ENCODE data around the gene OVCH1.

DNA sequence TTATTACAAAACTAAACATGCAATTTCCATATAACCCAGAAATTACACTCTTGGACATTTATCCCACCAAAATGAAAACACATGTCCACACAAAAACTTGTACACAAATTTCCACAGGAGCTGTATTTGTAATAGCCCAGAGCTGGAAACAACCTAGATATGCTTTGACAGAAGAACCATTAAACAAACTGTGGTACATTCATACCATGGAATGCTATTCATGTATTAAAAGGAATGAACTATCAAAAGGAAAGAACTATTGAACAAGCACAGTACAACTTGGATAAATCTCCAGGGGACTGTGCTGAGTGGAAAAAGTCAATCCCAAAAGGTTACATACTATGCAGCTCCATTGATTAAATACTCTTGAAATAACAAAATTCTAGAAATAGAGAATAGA lies 80.7 kb downstream of the OVCH1 start:
- TF ChIP-seq, protein P1, sequence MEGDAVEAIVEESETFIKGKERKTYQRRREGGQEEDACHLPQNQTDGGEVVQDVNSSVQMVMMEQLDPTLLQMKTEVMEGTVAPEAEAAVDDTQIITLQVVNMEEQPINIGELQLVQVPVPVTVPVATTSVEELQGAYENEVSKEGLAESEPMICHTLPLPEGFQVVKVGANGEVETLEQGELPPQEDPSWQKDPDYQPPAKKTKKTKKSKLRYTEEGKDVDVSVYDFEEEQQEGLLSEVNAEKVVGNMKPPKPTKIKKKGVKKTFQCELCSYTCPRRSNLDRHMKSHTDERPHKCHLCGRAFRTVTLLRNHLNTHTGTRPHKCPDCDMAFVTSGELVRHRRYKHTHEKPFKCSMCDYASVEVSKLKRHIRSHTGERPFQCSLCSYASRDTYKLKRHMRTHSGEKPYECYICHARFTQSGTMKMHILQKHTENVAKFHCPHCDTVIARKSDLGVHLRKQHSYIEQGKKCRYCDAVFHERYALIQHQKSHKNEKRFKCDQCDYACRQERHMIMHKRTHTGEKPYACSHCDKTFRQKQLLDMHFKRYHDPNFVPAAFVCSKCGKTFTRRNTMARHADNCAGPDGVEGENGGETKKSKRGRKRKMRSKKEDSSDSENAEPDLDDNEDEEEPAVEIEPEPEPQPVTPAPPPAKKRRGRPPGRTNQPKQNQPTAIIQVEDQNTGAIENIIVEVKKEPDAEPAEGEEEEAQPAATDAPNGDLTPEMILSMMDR (conservative IDR thresholded peaks at IDR 0.05) = no peak
- TF ChIP-seq EZH2 (IDR thresholded peaks at IDR 0.05; ENCODE audit: low read depth) = no peak

All from PC-9 (cell line).